ENCODE measurements around the gene VAC14.

- TF ChIP-seq CTCF (conservative IDR thresholded peaks at IDR 0.05 in 1 of 2, IDR thresholded peaks at IDR 0.05 in 1 of 2; ENCODE audit: extremely low read depth in 1 of 2, insufficient read depth in 1 of 2, low read depth in 1 of 2, low read length in 2 of 2) (no peak), EZH2 (IDR thresholded peaks at IDR 0.05; ENCODE audit: borderline replicate concordance, low read length) (no peak)
These were observed 140.1 kb downstream of the VAC14 start for GRCh38 chr16:70660672-70661350.
